GM23248 (cell line): ENCODE measurements around the gene SMIM9. TPM values are rescaled to one million over a fixed set of nuclear protein-coding genes. Genes with fewer than 3 reads are reported as not detected.

ENCODE experiments used
- DNase-seq: peaks from one replicate; pipeline ENCODE4 v3.0.0-alpha.2; 2015
- H2AFZ ChIP-seq: fragments of 200-600 bp; sonication (generic); 2 replicates; pipeline ENCODE4 v1.6.1; 2016; ENCODE audit warnings: antibody characterized with exemption
- H3F3A ChIP-seq: fragments of 200-600 bp; sonication (generic); 2 replicates; pipeline ENCODE4 v1.6.1; 2016; ENCODE audit warnings: mild to moderate bottlenecking, antibody characterized with exemption, mixed run types; ENCODE audit not compliant: insufficient read depth
- H3K27ac ChIP-seq: fragments of 200-600 bp; sonication (generic); 2 replicates; pipeline ENCODE4 v1.5.1; 2016; ENCODE audit warnings: mild to moderate bottlenecking
- H3K27me3 ChIP-seq: fragments of 200-600 bp; sonication (generic); replicated peaks from 2 replicates; pipeline ENCODE4 v1.6.1; 2016; ENCODE audit warnings: mild to moderate bottlenecking; ENCODE audit not compliant: insufficient read depth
- H3K36me3 ChIP-seq: fragments of 200-600 bp; sonication (generic); 2 replicates; pipeline ENCODE4 v1.6.1; 2016; ENCODE audit warnings: low read depth, mild to moderate bottlenecking
- H3K4me1 ChIP-seq: fragments of 200-600 bp; sonication (generic); 2 replicates; pipeline ENCODE4 v1.6.1; 2016; ENCODE audit warnings: mild to moderate bottlenecking; ENCODE audit not compliant: insufficient read depth
- H3K4me2 ChIP-seq: fragments of 200-600 bp; sonication (generic); one replicate; pipeline ENCODE4 v1.6.1; 2016; ENCODE audit warnings: mild to moderate bottlenecking; ENCODE audit not compliant: unreplicated experiment
- H3K4me3 ChIP-seq: fragments of 200-600 bp; sonication (generic); 2 replicates; pipeline ENCODE4 v1.5.1; 2016; ENCODE audit warnings: mild to moderate bottlenecking
- H3K79me2 ChIP-seq: fragments of 200-600 bp; sonication (generic); 2 replicates; pipeline ENCODE4 v1.6.1; 2016; ENCODE audit warnings: mild to moderate bottlenecking; ENCODE audit not compliant: insufficient read depth
- H3K9ac ChIP-seq: fragments of 200-600 bp; sonication (generic); 2 replicates; pipeline ENCODE4 v1.6.1; 2016; ENCODE audit warnings: mild to moderate bottlenecking
- H3K9me2 ChIP-seq: fragments of 200-600 bp; sonication (generic); 2 replicates; pipeline ENCODE4 v1.6.1; 2016; ENCODE audit warnings: mixed run types, mild to moderate bottlenecking, moderate library complexity; ENCODE audit not compliant: insufficient read depth
- H3K9me3 ChIP-seq: fragments of 200-600 bp; sonication (generic); one replicate; pipeline ENCODE4 v1.6.1; 2017; ENCODE audit warnings: low read depth
- H4K20me1 ChIP-seq: fragments of 200-600 bp; sonication (generic); 2 replicates; pipeline ENCODE4 v1.6.0; 2016; ENCODE audit not compliant: insufficient read depth
- EZH2 ChIP-seq: fragments of 200-600 bp; sonication (generic); IDR thresholded peaks from 2 replicates; pipeline ENCODE4 v1.6.1; 2018; ENCODE audit warnings: antibody characterized with exemption, mild to moderate bottlenecking; ENCODE audit not compliant: insufficient read depth, poor library complexity, severe bottlenecking
- EZH2phosphoT487 ChIP-seq: fragments of 200-600 bp; sonication (generic); IDR thresholded peaks from 2 replicates; pipeline ENCODE4 v1.6.1; 2018; ENCODE audit warnings: antibody characterized with exemption, moderate library complexity, mild to moderate bottlenecking, low read depth; ENCODE audit not compliant: insufficient read depth
- WGBS, 2 experiments: methylation state at CpG; one replicate each; pipeline ENCODE4 v1.1.6; 2015 to 2017; ENCODE audit warnings: low lambda C conversion rate in 2 of 2, low coverage in 1 of 2; ENCODE audit errors: missing lambda C conversion rate in 2 of 2; 5-methylcytosine and 5-hydroxymethylcytosine counted together
- in situ Hi-C: fragments of 300-500 bp; cut with MboI; formaldehyde crosslinking; loops from 2 replicates; pipeline ENCODE4 v1.15.0; 2020
- polyA plus RNA-seq: library from polyadenylated mRNA; unstranded; fragments of >200 nt; fragmentation: Nextera tagmentation; extraction: Ambion mirVana; gene quantifications from 2 replicates; pipeline ENCODE4 v1.2.1, GENCODE V29; 2016
- total RNA-seq: library from RNA; depleted of rRNA; stranded (reverse); fragments of >200 nt; shearing (Covaris generic); gene quantifications from 2 replicates; pipeline ENCODE4 v1.2.3, GENCODE V29; 2014; rRNA removed

SMIM9 gene
- total and polyA plus RNA-seq, 2 experiments from 2014 or later, result not detected

DNA sequence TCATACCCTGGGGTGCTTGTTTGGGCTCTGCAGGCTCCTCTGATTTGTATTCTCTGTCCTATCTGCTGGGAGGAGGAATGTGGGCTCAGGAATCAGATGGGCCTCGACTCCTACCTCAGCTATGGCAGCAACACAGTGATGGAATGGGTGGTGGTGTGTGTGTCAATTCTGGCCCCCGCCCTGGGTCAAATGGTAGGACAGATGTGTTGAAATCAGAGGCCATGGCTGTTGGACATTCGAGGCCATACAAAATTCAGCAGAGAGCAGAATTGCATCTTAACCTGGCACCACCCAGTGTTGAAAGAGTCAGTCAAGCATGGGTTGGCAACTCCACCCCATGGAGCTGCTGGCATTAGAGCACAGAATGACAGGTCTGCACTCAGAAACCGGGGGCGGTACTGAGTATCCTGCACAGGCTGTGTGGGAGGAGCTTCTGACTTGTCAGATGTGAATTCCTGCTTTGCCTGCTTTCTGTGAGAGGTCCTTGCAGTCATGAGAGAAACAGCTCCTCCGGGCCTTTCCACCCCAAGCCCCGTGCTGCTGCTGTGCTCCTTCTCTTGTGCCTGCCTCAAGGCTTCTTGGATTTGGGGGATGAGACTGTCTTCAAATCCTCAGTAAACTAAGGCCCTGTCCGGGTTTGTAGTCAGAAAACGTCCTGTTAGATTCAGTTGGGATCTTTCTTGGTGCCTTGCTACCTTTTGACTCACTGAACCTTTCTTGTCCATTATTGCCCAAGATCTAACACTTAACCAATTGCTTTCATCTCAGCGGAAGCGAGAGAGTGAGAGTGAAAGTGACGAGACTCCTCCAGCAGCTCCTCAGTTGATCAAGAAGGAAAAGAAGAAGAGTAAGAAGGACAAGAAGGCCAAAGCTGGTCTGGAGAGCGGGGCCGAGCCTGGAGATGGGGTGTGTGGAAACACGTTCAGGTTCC is 58.8 kb downstream of the SMIM9 start:
- Histone ChIP-seq H3K4me2 (no peak overlapping the region), H3K27me3 (no peaks in the 10 kb centered on the region), H3K9me3 (no peaks in the 10 kb centered on the region), H3K27ac (no peak overlapping the region), H3K9ac (no peak overlapping the region), H3K4me3 (no peak overlapping the region), H3K9me2 (no peaks in the 10 kb centered on the region), H3K36me3 (peaks cover 7% of the 10 kb centered on the region; the same call in 1 of the 2 replicates), H3K4me1 (peaks cover 13% of the 10 kb centered on the region), H3K79me2 (peaks cover 6% of the 10 kb centered on the region; the same call in 1 of the 2 replicates), H4K20me1 (no peaks in the 10 kb centered on the region), H3F3A (peaks cover 29% of the 10 kb centered on the region), H2AFZ (no peak overlapping the region)
- in situ Hi-C loops, result no loop called here
- TF ChIP-seq EZH2 (no peak), EZH2phosphoT487 (no peak)
- 81 to 83% methylated on average over 14 to 15 of the region's 15 CpGs for WGBS, 2 experiments
- DNase-seq, result peak; percentile 71

DNA sequence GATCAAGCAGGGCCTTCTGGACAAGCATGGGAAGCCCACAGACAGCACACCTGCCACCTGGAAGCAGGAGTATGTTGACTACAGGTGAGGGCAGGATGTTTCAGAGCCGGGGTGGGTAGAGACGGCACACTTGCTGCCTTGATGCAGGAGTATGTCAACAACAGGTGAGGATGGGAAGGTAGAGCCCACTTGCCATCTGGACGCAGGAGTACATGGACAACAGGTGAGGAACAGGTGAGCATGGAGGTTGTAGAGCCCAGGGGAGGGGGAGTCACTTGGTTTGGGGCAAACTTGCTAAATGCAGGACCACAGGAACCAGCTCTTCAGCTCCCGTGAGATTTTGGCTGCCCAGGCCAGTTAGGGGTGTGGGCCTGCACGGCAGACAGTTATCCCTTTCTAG is 59.8 kb downstream of the SMIM9 start:
- H3K27me3 ChIP-seq, result no peaks in the 10 kb centered on the region
- no peak overlapping the region for H3K27ac ChIP-seq
- TF ChIP-seq EZH2 (no peak), EZH2phosphoT487 (no peak)
- no peak overlapping the region for H3K4me3 ChIP-seq
- H3F3A ChIP-seq, result peaks cover 26% of the 10 kb centered on the region
- WGBS, 2 experiments, result 95 to 100% methylated on average over 4 of the region's 5 CpGs
- no peak overlapping the region for H3K4me2 ChIP-seq
- no peak overlapping the region for H3K9ac ChIP-seq
- H3K9me2 ChIP-seq, result no peaks in the 10 kb centered on the region
- H3K36me3 ChIP-seq, result peaks cover 11% of the 10 kb centered on the region; the same call in 1 of the 2 replicates
- in situ Hi-C loops, result no loop called here
- H2AFZ ChIP-seq, result no peak overlapping the region
- no peaks in the 10 kb centered on the region for H3K9me3 ChIP-seq
- peaks cover 12% of the 10 kb centered on the region for H3K4me1 ChIP-seq
- DNase-seq, result no peak
- no peaks in the 10 kb centered on the region for H4K20me1 ChIP-seq
- peaks cover 17% of the 10 kb centered on the region for H3K79me2 ChIP-seq

Other genes with a start within 250 kb of the SMIM9 start
- not detected in 2 replicates for gene CTAG1A, start 249.5 kb downstream of the SMIM9 start, total RNA-seq
- not detected in 2 replicates for gene CTAG1A, start 249.5 kb downstream of the SMIM9 start, polyA plus RNA-seq
- gene CTAG1B, start 215.4 kb downstream of the SMIM9 start, total RNA-seq, result not detected in 2 replicates
- not detected in 2 replicates for gene CTAG1B, start 215.4 kb downstream of the SMIM9 start, polyA plus RNA-seq
- gene CTAG2, start 181.1 kb downstream of the SMIM9 start, total RNA-seq, result not detected in 2 replicates
- not detected in 2 replicates for gene CTAG2, start 181.1 kb downstream of the SMIM9 start, polyA plus RNA-seq
- gene GAB3, start 83.6 kb downstream of the SMIM9 start, total RNA-seq, result 0.25 and 0.76 TPM in 2 replicates
- gene GAB3, start 83.6 kb downstream of the SMIM9 start, polyA plus RNA-seq, result 0.89 and 1.0 TPM in 2 replicates
- gene DKC1, start 71.8 kb downstream of the SMIM9 start, total RNA-seq, result 30.0 and 40.1 TPM in 2 replicates
- gene DKC1, start 71.8 kb downstream of the SMIM9 start, polyA plus RNA-seq, result 41.3 and 42.9 TPM in 2 replicates
- 16.7 and 22.7 TPM in 2 replicates for gene MPP1, start 29.2 kb downstream of the SMIM9 start, total RNA-seq
- gene MPP1, start 29.2 kb downstream of the SMIM9 start, polyA plus RNA-seq, result 16.6 and 17.4 TPM in 2 replicates
- 2.9 and 11.1 TPM in 2 replicates for gene F8A1, start 51.7 kb upstream of the SMIM9 start, total RNA-seq
- 18.9 and 23.4 TPM in 2 replicates for gene F8A1, start 51.7 kb upstream of the SMIM9 start, polyA plus RNA-seq
- 1.6 and 4.1 TPM in 2 replicates for gene F8, start 188.1 kb upstream of the SMIM9 start, total RNA-seq
- 5.5 and 6.9 TPM in 2 replicates for gene F8, start 188.1 kb upstream of the SMIM9 start, polyA plus RNA-seq
- 35.2 and 41.0 TPM in 2 replicates for gene FUNDC2, start 192.2 kb upstream of the SMIM9 start, total RNA-seq
- 84.9 and 86.9 TPM in 2 replicates for gene FUNDC2, start 192.2 kb upstream of the SMIM9 start, polyA plus RNA-seq
- 11.8 and 19.7 TPM in 2 replicates for gene CMC4, start 236.5 kb upstream of the SMIM9 start, total RNA-seq
- 20.1 and 20.2 TPM in 2 replicates for gene CMC4, start 236.5 kb upstream of the SMIM9 start, polyA plus RNA-seq
- 1.8 and 6.3 TPM in 2 replicates for gene MTCP1, start 236.5 kb upstream of the SMIM9 start, total RNA-seq
- gene MTCP1, start 236.5 kb upstream of the SMIM9 start, polyA plus RNA-seq, result 23.5 and 25.8 TPM in 2 replicates
- 8.1 and 10.4 TPM in 2 replicates for gene BRCC3, start 236.8 kb upstream of the SMIM9 start, total RNA-seq
- 27.1 and 27.7 TPM in 2 replicates for gene BRCC3, start 236.8 kb upstream of the SMIM9 start, polyA plus RNA-seq